Panc1 (cell line): Measurements from ENCODE around the gene ZNF695. TPM values are rescaled to one million over a fixed set of nuclear protein-coding genes. Genes with fewer than 3 reads are reported as not detected.
"Not testable (repeated sequence)": the region's sequence is repeated elsewhere in the genome, so short reads cannot be mapped to it uniquely, and the experiment has no call there.

ENCODE experiments used
- ATAC-seq: fragments of 200-7000 bp; cut with Tn5 transposase; 2 replicates; pipeline ENCODE4 v1.9.1; 2020; ENCODE audit warnings: mild to moderate bottlenecking, moderate library complexity
- BruUV-seq: library from RNA; stranded (reverse); fragments of 400-500 nt; replicated peaks from 2 replicates; lab custom pipeline; 2021; lab: Mats Ljungman, UMichigan
- CTCF ChIA-PET: fragments of 300-600 bp; sonication (Branson Sonifier 250); formaldehyde crosslinking; loops from one replicate; lab custom pipeline; 2022; ENCODE audit warnings: antibody characterized with exemption; lab: Charles Lee
- POLR2A ChIA-PET: fragments of 300-600 bp; sonication (Branson Sonifier 250); formaldehyde crosslinking; loops from one replicate; lab custom pipeline; 2022; ENCODE audit warnings: antibody characterized with exemption; lab: Charles Lee
- DNase-seq: peaks from one replicate; pipeline ENCODE4 v3.0.0-alpha.2; 2010; ENCODE audit warnings: low read depth, low spot score
- H3K27ac ChIP-seq: 2 replicates; pipeline ENCODE4 v1.5.1; 2011; ENCODE audit warnings: mild to moderate bottlenecking, low read length, inconsistent platforms
- H3K27me3 ChIP-seq: fragments of 200-500 bp; sonication (Bioruptor generic); 2 replicates; pipeline ENCODE4 v1.6.0; 2014; ENCODE audit warnings: low read length, inconsistent platforms; ENCODE audit not compliant: control insufficient read depth, insufficient read depth
- H3K36me3 ChIP-seq: fragments of 200-500 bp; sonication (Bioruptor generic); 2 replicates; pipeline ENCODE4 v1.5.1; 2014; ENCODE audit warnings: inconsistent platforms, mild to moderate bottlenecking, low read length, moderate library complexity; ENCODE audit not compliant: control insufficient read depth, insufficient read depth
- H3K4me1 ChIP-seq: 2 replicates; pipeline ENCODE4 v1.5.1; 2011; ENCODE audit warnings: inconsistent platforms, mild to moderate bottlenecking, low read length, moderate library complexity; ENCODE audit not compliant: control insufficient read depth, insufficient read depth
- H3K4me3 ChIP-seq, 2 experiments: 2 replicates each; pipeline ENCODE4 v1.5.1; 2011 to 2012; ENCODE audit warnings: low read depth in 2 of 2, low read length in 2 of 2, mild to moderate bottlenecking in 2 of 2, inconsistent platforms in 1 of 2, moderate library complexity in 1 of 2
- H3K9me3 ChIP-seq: fragments of 200-500 bp; sonication (Bioruptor generic); 2 replicates; pipeline ENCODE4 v1.5.1; 2014; ENCODE audit warnings: low read depth, mild to moderate bottlenecking, inconsistent platforms, low read length, moderate library complexity; ENCODE audit not compliant: control insufficient read depth, insufficient read depth
- CTCF ChIP-seq: fragments of 450-650 bp; IDR thresholded peaks from 2 replicates; pipeline ENCODE4 v1.5.1; 2017; ENCODE audit warnings: mild to moderate bottlenecking
- POLR2AphosphoS5 ChIP-seq: IDR thresholded peaks from 2 replicates; pipeline ENCODE4 v1.6.1; 2012; ENCODE audit warnings: mild to moderate bottlenecking, low read depth, low read length, moderate library complexity
- REST ChIP-seq, 2 experiments: IDR thresholded peaks; 2 replicates each; pipeline ENCODE4 v1.6.1; 2011 to 2012; ENCODE audit warnings: low read depth in 2 of 2, control low read depth in 1 of 2, low read length in 1 of 2, mild to moderate bottlenecking in 1 of 2, moderate library complexity in 1 of 2; ENCODE audit not compliant: insufficient read depth in 1 of 2
- SIN3A ChIP-seq: IDR thresholded peaks from 2 replicates; pipeline ENCODE4 v1.6.1; 2012; ENCODE audit warnings: low read depth, mild to moderate bottlenecking, low read length, moderate library complexity, borderline replicate concordance; ENCODE audit not compliant: insufficient read depth
- TCF7L2 ChIP-seq: IDR thresholded peaks from 2 replicates; pipeline ENCODE4 v1.6.1; 2011; ENCODE audit warnings: mild to moderate bottlenecking, low read depth, low read length, inconsistent platforms
- in situ Hi-C: cut with HindIII; loops from 2 replicates; pipeline ENCODE4 v1.10.0; 2016; ENCODE audit warnings: low sequenced_read_pairs, low pct_unique_long_range_greater_than_20kb
- intact Hi-C: fragments of 100-400 bp; cut with micrococcal nuclease; formaldehyde crosslinking; loops from one replicate; pipeline ENCODE4 v1.10.0; 2022; ENCODE audit not compliant: unreplicated experiment
- total RNA-seq: library from RNA; stranded (reverse); gene quantifications from one replicate; pipeline ENCODE4 v1.2.1, GENCODE V29; 2021; ENCODE audit not compliant: unreplicated experiment

The ZNF695 gene
- total RNA-seq, 1 experiment from 2014 or later = 14.7 TPM

- intact Hi-C loops, ATAC-seq, H3K36me3 ChIP-seq, H3K9me3 ChIP-seq, H3K27ac ChIP-seq, in situ Hi-C loops, H3K4me1 ChIP-seq, H3K27me3 ChIP-seq, POLR2A ChIA-PET, H3K4me3 ChIP-seq, DNase-seq, BruUV-seq, CTCF ChIA-PET: not testable (repeated sequence)
These were observed 16.8 kb upstream of the ZNF695 start for GRCh38 chr1:247024658-247025057.

GRCh38 chr1:247013391-247013790 lies 5.5 kb upstream of the ZNF695 start:
- intact Hi-C loops = no loop called here
- DNase-seq = no peak
- no peaks in the 10 kb centered on the region for H3K36me3 ChIP-seq

More at GRCh38 chr1:247013391-247013790, 5.5 kb upstream of the ZNF695 start:
- H3K4me1 ChIP-seq = peaks cover 3% of the 10 kb centered on the region; the same call in 1 of the 2 replicates
- in situ Hi-C loops = no loop called here
- no peak overlapping the region for H3K4me3 ChIP-seq
- no TSS peak for BruUV-seq
- no peak for ATAC-seq
- CTCF ChIA-PET = no interaction called here
- POLR2A ChIA-PET = no interaction called here
- no peak overlapping the region for H3K27ac ChIP-seq
- TF ChIP-seq TCF7L2 (no peak), SIN3A (no peak), POLR2AphosphoS5 (no peak), REST (IDR thresholded peaks at IDR 0.05; ENCODE audit: insufficient read depth in 1 of 2, low read depth in 2 of 2, low read length in 1 of 2) (no peak), CTCF (no peak)
- H3K27me3 ChIP-seq = no peaks in the 10 kb centered on the region
- no peaks in the 10 kb centered on the region for H3K9me3 ChIP-seq
